ENCODE data around the gene SLAIN1.

SLAIN1 gene

GRCh38 chr13:77715233-77715891 is 17.9 kb downstream of the SLAIN1 start:
- DNase-seq, result peak in 1 of 5 experiments; percentile 32

GRCh38 chr13:77716692-77717091 is 19.2 kb downstream of the SLAIN1 start:
- DNase-seq, result no peak

- no peak for DNase-seq
Observed at GRCh38 chr13:77717508-77717907, 20.0 kb downstream of the SLAIN1 start.

- no peak for DNase-seq
Observed at GRCh38 chr13:77719128-77719527, 21.6 kb downstream of the SLAIN1 start.

- DNase-seq, result no peak
Observed at GRCh38 chr13:77720988-77721387, 23.5 kb downstream of the SLAIN1 start.

- peak in 1 of 5 experiments; percentile 27 for DNase-seq
Observed at GRCh38 chr13:77724092-77724491, 26.6 kb downstream of the SLAIN1 start.

GRCh38 chr13:77725071-77725470 is 27.6 kb downstream of the SLAIN1 start:
- no peak for DNase-seq

- DNase-seq, result no peak
Observed at GRCh38 chr13:77728265-77729125, 31.0 kb downstream of the SLAIN1 start.

- peak in 1 of 5 experiments; percentile 90 for DNase-seq
Observed at GRCh38 chr13:77729502-77730221, 32.2 kb downstream of the SLAIN1 start.

GRCh38 chr13:77730572-77730971 is 33.1 kb downstream of the SLAIN1 start:
- no peak for DNase-seq

- DNase-seq, result no peak
Observed at GRCh38 chr13:77732287-77732686, 34.8 kb downstream of the SLAIN1 start.

- no peak for DNase-seq
Observed at GRCh38 chr13:77733674-77734073, 36.2 kb downstream of the SLAIN1 start.

- no peak for DNase-seq
Observed at GRCh38 chr13:77737583-77738200, 40.2 kb downstream of the SLAIN1 start.

GRCh38 chr13:77740097-77740735 is 42.7 kb downstream of the SLAIN1 start:
- no peak for DNase-seq

GRCh38 chr13:77740931-77741596 is 43.6 kb downstream of the SLAIN1 start:
- no peak for DNase-seq

GRCh38 chr13:77741597-77741972 is 44.1 kb downstream of the SLAIN1 start:
- no peak for DNase-seq

- no peak for DNase-seq
Observed at GRCh38 chr13:77742801-77743200, 45.3 kb downstream of the SLAIN1 start.

- no peak for DNase-seq
Observed at GRCh38 chr13:77745784-77746183, 48.3 kb downstream of the SLAIN1 start.

- DNase-seq, result no peak
Observed at GRCh38 chr13:77749344-77749880, 51.9 kb downstream of the SLAIN1 start.

- peak in 2 of 5 experiments; percentile 26 to 77 for DNase-seq
Observed at GRCh38 chr13:77751513-77752456, 54.3 kb downstream of the SLAIN1 start.

Data from T-helper 2 cell (primary cell).